GM12878 (cell line): Measurements from ENCODE around the gene TBL3. TPM values are rescaled to one million over a fixed set of nuclear protein-coding genes. Genes with fewer than 3 reads are reported as not detected.

Experiments
- ATAC-seq: fragments of 200-7000 bp; cut with Tn5 transposase; 3 replicates; pipeline ENCODE4 v1.9.1; 2020; ENCODE audit warnings: mild to moderate bottlenecking, moderate library complexity
- BruUV-seq: library from RNA; stranded (reverse); fragments of 400-500 nt; replicated peaks from 2 replicates; lab custom pipeline; 2021; lab: Mats Ljungman, UMichigan
- CTCF ChIA-PET: fragments of 300-600 bp; sonication (Branson Sonifier 250); formaldehyde crosslinking; extraction: SDS; loops from one replicate; lab custom pipeline; 2021; ENCODE audit warnings: inconsistent platforms; lab: Yijun Ruan, JAX
- POLR2A ChIA-PET: fragments of 350-600 bp; formaldehyde crosslinking; extraction: SDS; loops from one replicate; lab custom pipeline; 2021; ENCODE audit warnings: inconsistent platforms; lab: Charles Lee
- RAD21 ChIA-PET: fragments of 300-600 bp; sonication (Branson Sonifier 250); formaldehyde crosslinking; loops from one replicate; lab custom pipeline; 2023; ENCODE audit warnings: antibody characterized with exemption; ENCODE audit not compliant: unreplicated experiment; lab: Charles Lee
- SMC1A ChIA-PET: fragments of 300-600 bp; sonication (Branson Sonifier 250); formaldehyde crosslinking; loops from one replicate; lab custom pipeline; 2023; ENCODE audit not compliant: unreplicated experiment, uncharacterized antibody; lab: Charles Lee
- DNase-seq: peaks from one replicate; pipeline ENCODE4 v3.0.0-alpha.2; 2011; ENCODE audit warnings: low read depth, low spot score
- FAIRE-seq: peaks from 3 replicates; lab custom pipeline; 2011; peaks lifted over from hg19 to GRCh38; lab: Jason Lieb, UNC
- H2AFZ ChIP-seq: 2 replicates; pipeline ENCODE4 v1.6.0; 2011; ENCODE audit warnings: low read depth, low read length, control low read depth; ENCODE audit not compliant: control insufficient read depth
- H3K27ac ChIP-seq: 2 replicates; pipeline ENCODE4 v1.5.1; 2011; ENCODE audit warnings: control low read depth; ENCODE audit not compliant: control insufficient read depth, insufficient read depth
- H3K27me3 ChIP-seq, 2 experiments: replicated peaks in 1 of 2; 2 replicates each; pipeline versions ENCODE4 v1.6.0 to v1.6.1; 2011; ENCODE audit warnings: low read length in 1 of 2; ENCODE audit not compliant: control insufficient read depth in 2 of 2, insufficient read depth in 2 of 2
- H3K36me3 ChIP-seq, 2 experiments: 2 replicates each; pipeline ENCODE4 v1.5.1; 2011; ENCODE audit warnings: low read length in 1 of 2; ENCODE audit not compliant: control insufficient read depth in 2 of 2, insufficient read depth in 2 of 2
- H3K4me1 ChIP-seq: 2 replicates; pipeline ENCODE4 v1.6.1; 2011; ENCODE audit warnings: mild to moderate bottlenecking, low read length, moderate library complexity, mixed read lengths; ENCODE audit not compliant: control insufficient read depth, insufficient read depth
- H3K4me2 ChIP-seq: 2 replicates; pipeline ENCODE4 v1.6.0; 2011; ENCODE audit warnings: control low read depth; ENCODE audit not compliant: control insufficient read depth, insufficient read depth
- H3K4me3 ChIP-seq: fragments of 200-600 bp; sonication (generic); 2 replicates; pipeline ENCODE4 v1.5.1; 2016
- H3K79me2 ChIP-seq: 2 replicates; pipeline ENCODE4 v1.6.0; 2011; ENCODE audit warnings: low read length; ENCODE audit not compliant: control insufficient read depth, insufficient read depth
- H3K9ac ChIP-seq: 2 replicates; pipeline ENCODE4 v1.8.0; 2011; ENCODE audit warnings: low read length, control low read depth, mixed read lengths; ENCODE audit not compliant: control insufficient read depth, insufficient read depth
- H3K9me3 ChIP-seq: replicated peaks from 3 replicates; pipeline ENCODE4 v1.5.1; 2011; ENCODE audit warnings: mild to moderate bottlenecking, low read length; ENCODE audit not compliant: control insufficient read depth, insufficient read depth
- H4K20me1 ChIP-seq: 2 replicates; pipeline ENCODE4 v1.6.0; 2011; ENCODE audit not compliant: control insufficient read depth, insufficient read depth
- BACH1 ChIP-seq: fragments of 450-650 bp; IDR thresholded peaks from 2 replicates; pipeline ENCODE4 v1.6.1; 2017; ENCODE audit warnings: mild to moderate bottlenecking, borderline replicate concordance
- HDAC6 ChIP-seq: fragments of 200-600 bp; sonication (generic); IDR thresholded peaks from one replicate; pipeline ENCODE4 v1.8.0; 2017; ENCODE audit warnings: antibody characterized with exemption; ENCODE audit not compliant: unreplicated experiment
- HDGF ChIP-seq: fragments of 450-650 bp; IDR thresholded peaks from 2 replicates; pipeline ENCODE4 v1.6.1; 2016; ENCODE audit warnings: antibody characterized with exemption
- LARP7 ChIP-seq: fragments of 450-650 bp; IDR thresholded peaks from 2 replicates; pipeline ENCODE4 v1.6.1; 2017; ENCODE audit warnings: mild to moderate bottlenecking
- NBN ChIP-seq: fragments of 450-650 bp; IDR thresholded peaks from 2 replicates; pipeline ENCODE4 v1.6.1; 2016
- NKRF ChIP-seq: fragments of 450-650 bp; conservative IDR thresholded peaks from 2 replicates; pipeline ENCODE4 v1.6.1; 2017; ENCODE audit warnings: mild to moderate bottlenecking, moderate library complexity
- SMAD5 ChIP-seq: IDR thresholded peaks from 2 replicates; pipeline ENCODE4 v1.6.1; 2016; ENCODE audit warnings: antibody characterized with exemption, low read depth
- SMC3 ChIP-seq: IDR thresholded peaks from 2 replicates; pipeline ENCODE4 v1.6.1; 2011; ENCODE audit warnings: low read length, improper control_type of control experiment, borderline replicate concordance
- SUPT20H ChIP-seq: IDR thresholded peaks from 2 replicates; pipeline ENCODE4 v1.6.1; 2011; ENCODE audit warnings: low read depth, mild to moderate bottlenecking, low read length, moderate library complexity, borderline replicate concordance; ENCODE audit not compliant: control insufficient read depth
- WRNIP1 ChIP-seq: IDR thresholded peaks from 2 replicates; pipeline ENCODE4 v1.6.1; 2011; ENCODE audit warnings: low read depth, low read length, improper control_type of control experiment, borderline replicate concordance
- YY1 ChIP-seq: IDR thresholded peaks from 2 replicates; pipeline ENCODE4 v1.6.1; 2011; ENCODE audit warnings: low read depth, mild to moderate bottlenecking, low read length
- ZNF217 ChIP-seq: fragments of 450-650 bp; IDR thresholded peaks from 2 replicates; pipeline ENCODE4 v1.6.1; 2017; ENCODE audit warnings: antibody characterized with exemption, mild to moderate bottlenecking
- WGBS: methylation state at CpG from one replicate; pipeline ENCODE4 v1.1.6; 2016; ENCODE audit warnings: low lambda C conversion rate; ENCODE audit not compliant: insufficient replicate concordance, insufficient coverage; ENCODE audit errors: missing lambda C conversion rate; 5-methylcytosine and 5-hydroxymethylcytosine counted together
- in situ Hi-C: fragments of 300-500 bp; cut with MboI; formaldehyde crosslinking; loops from 9 replicates; pipeline ENCODE4 v1.14.3; 2018; ENCODE audit warnings: mixed read lengths
- intact Hi-C: fragments of 100-400 bp; cut with micrococcal nuclease; formaldehyde crosslinking; loops from one replicate; pipeline ENCODE4 v1.14.2; 2022; ENCODE audit not compliant: unreplicated experiment
- polyA plus RNA-seq, 11 experiments: library from polyadenylated mRNA; depleted of rRNA in 4 of 11; unstranded in 6 of 11; stranded (reverse) in 5 of 11; fragments of >200 nt; fragmentation: Nextera tagmentation in 4 of 11; fragmentation: Illumina TruSeq in 1 of 11; extraction: Ambion mirVana in 4 of 11; extraction: Trizol in 1 of 11; gene quantifications; 1 replicate in 1 of 11; 2 replicates in 10 of 11; pipeline versions ENCODE4 v1.2.1 to v1.2.3, GENCODE V29; 2011 to 2016; ENCODE audit warnings: inconsistent platforms in 2 of 11, missing spikeins in 2 of 11, low read depth in 1 of 11
- total RNA-seq, 4 experiments: library from RNA; depleted of rRNA in 3 of 4; stranded (reverse); fragments of >200 nt in 3 of 4; fragmentation: Illumina TruSeq in 1 of 4; extraction: Trizol in 1 of 4; gene quantifications; 2 replicates each; pipeline versions ENCODE4 v1.2.1 to v1.2.3, GENCODE V29; 2013 to 2021
- TF ChIP-seq, protein P1 (sequence below): IDR thresholded peaks from 2 replicates; pipeline ENCODE4 v1.6.1; 2012; ENCODE audit warnings: low read length, inconsistent platforms

TBL3 gene
- total and polyA plus RNA-seq, 10 of the 15 experiments (the other 5 are each of a cell fraction or from before 2014, with no cell fraction given), result 1.2 to 101 (median 34.2) TPM

DNA sequence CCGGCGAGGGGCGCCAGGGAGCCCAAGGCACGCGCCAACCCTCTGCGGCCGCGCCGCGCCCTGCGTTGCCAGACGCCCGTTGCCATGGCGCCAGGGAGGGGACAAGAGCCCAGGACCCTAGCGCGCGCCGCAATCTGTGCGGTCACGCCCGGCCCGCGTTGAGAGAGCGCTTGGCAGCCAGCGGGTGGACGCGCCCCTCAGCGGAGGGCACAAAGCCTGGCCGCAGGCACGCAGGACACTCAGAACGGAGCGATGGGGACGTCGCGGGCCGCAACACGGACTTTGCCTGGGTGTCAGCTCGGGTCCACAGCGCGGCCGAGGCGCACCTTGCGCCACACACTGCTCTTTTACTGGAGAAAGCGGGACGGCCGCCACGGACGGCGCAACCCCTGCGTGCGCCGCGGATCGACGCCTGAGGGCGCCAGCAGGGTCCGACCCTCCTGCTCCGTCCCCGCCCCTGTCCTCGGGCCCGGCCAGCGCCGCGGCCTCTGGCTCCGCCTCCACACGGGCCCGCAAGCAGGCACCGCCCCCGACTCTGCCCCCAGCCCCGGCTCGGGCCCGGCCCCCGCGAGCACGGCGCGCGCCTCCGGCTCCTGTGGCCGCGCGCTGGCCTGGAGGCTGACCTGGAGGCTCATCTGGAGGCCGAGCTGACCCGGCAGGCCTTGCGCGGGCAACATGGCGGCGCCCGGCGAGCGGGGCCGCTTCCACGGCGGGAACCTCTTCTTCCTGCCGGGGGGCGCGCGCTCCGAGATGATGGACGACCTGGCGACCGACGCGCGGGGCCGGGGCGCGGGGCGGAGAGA lies 11.9 kb downstream of the TBL3 start, which contains the start of gene GFER (continued):
- TF ChIP-seq SMC3, result no peak
- no peak for TF ChIP-seq NBN
- no peak for TF ChIP-seq WRNIP1
- TF ChIP-seq ZNF217, result no peak
- no peak for TF ChIP-seq SMAD5
- TF ChIP-seq, protein P1, sequence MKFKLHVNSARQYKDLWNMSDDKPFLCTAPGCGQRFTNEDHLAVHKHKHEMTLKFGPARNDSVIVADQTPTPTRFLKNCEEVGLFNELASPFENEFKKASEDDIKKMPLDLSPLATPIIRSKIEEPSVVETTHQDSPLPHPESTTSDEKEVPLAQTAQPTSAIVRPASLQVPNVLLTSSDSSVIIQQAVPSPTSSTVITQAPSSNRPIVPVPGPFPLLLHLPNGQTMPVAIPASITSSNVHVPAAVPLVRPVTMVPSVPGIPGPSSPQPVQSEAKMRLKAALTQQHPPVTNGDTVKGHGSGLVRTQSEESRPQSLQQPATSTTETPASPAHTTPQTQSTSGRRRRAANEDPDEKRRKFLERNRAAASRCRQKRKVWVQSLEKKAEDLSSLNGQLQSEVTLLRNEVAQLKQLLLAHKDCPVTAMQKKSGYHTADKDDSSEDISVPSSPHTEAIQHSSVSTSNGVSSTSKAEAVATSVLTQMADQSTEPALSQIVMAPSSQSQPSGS, result no peak
- TF ChIP-seq YY1, result peak; percentile 99

GRCh38 chr16:1984347-1985225 lies 12.7 kb downstream of the TBL3 start:
- Histone ChIP-seq H3K27ac (no peak overlapping the region), H3K4me2 (peak overlapping the region; percentile 95), H2AFZ (peak overlapping the region; percentile 64), H3K79me2 (no peaks in the 10 kb centered on the region; the same call in none of the 2 replicates), H3K9ac (peak overlapping the region; percentile 80), H4K20me1 (no peaks in the 10 kb centered on the region), H3K4me3 (peak overlapping the region; percentile 87), H3K27me3 (0 out of 4 replicates have a peak, but pooled peaks cover 0 to 5% of the 10 kb centered on the region in 2 experiments), H3K9me3 (no peaks in the 10 kb centered on the region), H3K36me3 (peaks cover 5 to 6% of the 10 kb centered on the region in 2 experiments; a peak in 3 of 4 replicates), H3K4me1 (peaks cover 28% of the 10 kb centered on the region)
- peak; percentile 23 for ATAC-seq
- RAD21 ChIA-PET, result interaction anchor here (0.9 to 2.1 kb wide), 3 partner anchors 13 to 156 kb away, joined by 3 to 6 read pairs (median 3); partner anchors contain the start of gene TBL3
- 15% methylated on average over 37 of the region's 58 CpGs for WGBS
- BruUV-seq, result no TSS peak
- no peak for DNase-seq
- SMC1A ChIA-PET, result no interaction called here
- POLR2A ChIA-PET, result interaction anchor here (1.6 to 4.7 kb wide), 2 partner anchors 13 to 20 kb away, joined by 8 to 21 read pairs; partner anchors contain the start of genes RPS2 and TBL3
- in situ Hi-C loops, result no loop called here
- FAIRE-seq, result no peak
- TF ChIP-seq BACH1 (peak; percentile 7; the same call in 1 of the 2 replicates), NKRF (0 out of 2 replicates have a peak, but pooled peaks have one; percentile 70), HDAC6 (peak; percentile 52), HDGF (no peak), LARP7 (0 out of 2 replicates have a peak, but pooled peaks have one; percentile 8), SUPT20H (no peak)
- CTCF ChIA-PET, result interaction anchor here (1.6 kb wide), 1 partner anchor 19 kb away, joined by 6 read pairs; no protein-coding TSS in a partner anchor
- intact Hi-C loops, result no loop called here
